ENCODE measurements around the gene TMEM259.

DNA sequence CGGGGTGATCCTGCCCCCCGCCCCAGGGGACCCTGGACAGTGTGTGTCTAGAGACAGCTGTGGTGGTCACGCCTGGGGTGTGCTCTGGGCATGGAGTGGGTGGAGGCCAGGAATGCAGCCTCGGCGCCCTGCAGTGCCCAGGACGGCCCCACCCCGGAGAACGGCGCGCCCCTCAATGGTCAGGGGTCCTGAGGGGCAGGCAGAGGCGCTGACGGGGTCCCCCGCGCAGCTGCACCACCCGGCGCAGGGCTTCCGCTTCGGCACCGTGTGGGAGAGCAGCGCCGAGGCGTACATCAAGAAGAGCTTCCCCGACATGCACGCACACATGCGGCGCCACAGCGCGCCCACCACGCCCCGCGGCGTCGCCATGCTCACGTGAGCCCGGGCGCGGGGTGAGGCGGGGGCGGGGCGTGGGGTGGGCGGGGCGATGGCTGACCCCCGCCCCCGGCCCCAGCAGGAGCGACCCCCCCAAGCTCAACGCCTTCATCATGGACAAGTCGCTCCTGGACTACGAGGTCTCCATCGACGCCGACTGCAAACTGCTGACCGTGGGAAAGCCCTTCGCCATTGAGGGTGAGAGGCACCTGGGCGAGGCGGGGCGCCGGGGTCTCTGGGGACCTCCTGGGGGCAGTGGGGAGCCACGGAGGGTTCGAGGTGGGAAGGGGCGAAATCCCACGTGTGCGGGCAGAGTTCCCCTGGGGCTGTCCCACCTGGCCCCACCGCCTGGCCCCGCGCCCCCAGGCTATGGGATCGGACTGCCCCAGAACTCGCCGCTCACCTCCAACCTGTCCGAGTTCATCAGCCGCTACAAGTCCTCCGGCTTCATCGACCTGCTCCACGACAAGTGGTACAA, 13.3 kb downstream of the TMEM259 start:
- TF ChIP-seq, protein P1, sequence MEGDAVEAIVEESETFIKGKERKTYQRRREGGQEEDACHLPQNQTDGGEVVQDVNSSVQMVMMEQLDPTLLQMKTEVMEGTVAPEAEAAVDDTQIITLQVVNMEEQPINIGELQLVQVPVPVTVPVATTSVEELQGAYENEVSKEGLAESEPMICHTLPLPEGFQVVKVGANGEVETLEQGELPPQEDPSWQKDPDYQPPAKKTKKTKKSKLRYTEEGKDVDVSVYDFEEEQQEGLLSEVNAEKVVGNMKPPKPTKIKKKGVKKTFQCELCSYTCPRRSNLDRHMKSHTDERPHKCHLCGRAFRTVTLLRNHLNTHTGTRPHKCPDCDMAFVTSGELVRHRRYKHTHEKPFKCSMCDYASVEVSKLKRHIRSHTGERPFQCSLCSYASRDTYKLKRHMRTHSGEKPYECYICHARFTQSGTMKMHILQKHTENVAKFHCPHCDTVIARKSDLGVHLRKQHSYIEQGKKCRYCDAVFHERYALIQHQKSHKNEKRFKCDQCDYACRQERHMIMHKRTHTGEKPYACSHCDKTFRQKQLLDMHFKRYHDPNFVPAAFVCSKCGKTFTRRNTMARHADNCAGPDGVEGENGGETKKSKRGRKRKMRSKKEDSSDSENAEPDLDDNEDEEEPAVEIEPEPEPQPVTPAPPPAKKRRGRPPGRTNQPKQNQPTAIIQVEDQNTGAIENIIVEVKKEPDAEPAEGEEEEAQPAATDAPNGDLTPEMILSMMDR (IDR thresholded peaks at IDR 0.05) = no peak
- TF ChIP-seq POLR2A (IDR thresholded peaks at IDR 0.05) = no peak

Data from body of pancreas (tissue), 4 donors.